Measurements from ENCODE around the gene WNT7A.

The WNT7A gene

GRCh38 chr3:13825821-13826220, 54.0 kb downstream of the WNT7A start:
- DNase-seq: no peak

GRCh38 chr3:13825311-13825579, 54.6 kb downstream of the WNT7A start:
- DNase-seq: no peak

GRCh38 chr3:13824521-13825310, 55.2 kb downstream of the WNT7A start:
- DNase-seq: no peak

- no peak for DNase-seq
Measured at GRCh38 chr3:13823692-13824091, 56.2 kb downstream of the WNT7A start.

- no peak for DNase-seq
Measured at GRCh38 chr3:13822871-13823585, 56.8 kb downstream of the WNT7A start.

- no peak for DNase-seq
Measured at GRCh38 chr3:13822042-13822441, 57.8 kb downstream of the WNT7A start.

GRCh38 chr3:13821126-13821525, 58.7 kb downstream of the WNT7A start:
- no peak for DNase-seq

- DNase-seq: no peak
Measured at GRCh38 chr3:13818919-13819318, 61.0 kb downstream of the WNT7A start.

GRCh38 chr3:13815088-13815683, 64.7 kb downstream of the WNT7A start:
- DNase-seq: no peak

- DNase-seq: no peak
Measured at GRCh38 chr3:13812034-13812471, 67.8 kb downstream of the WNT7A start.

GRCh38 chr3:13811614-13812013, 68.3 kb downstream of the WNT7A start:
- no peak for DNase-seq

GRCh38 chr3:13808550-13808949, 71.3 kb downstream of the WNT7A start:
- DNase-seq: no peak

- DNase-seq: no peak
Measured at GRCh38 chr3:13801361-13802204, 78.3 kb downstream of the WNT7A start.

GRCh38 chr3:13800064-13800463, 79.8 kb downstream of the WNT7A start:
- DNase-seq: no peak

- DNase-seq: no peak
Measured at GRCh38 chr3:13798401-13798800, 81.5 kb downstream of the WNT7A start.

GRCh38 chr3:13796701-13797460, 83.0 kb downstream of the WNT7A start:
- DNase-seq: no peak

GRCh38 chr3:13795816-13796215, 84.1 kb downstream of the WNT7A start:
- DNase-seq: no peak

- no peak for DNase-seq
Measured at GRCh38 chr3:13794322-13794721, 85.5 kb downstream of the WNT7A start.

GRCh38 chr3:13793451-13793850, 86.4 kb downstream of the WNT7A start:
- DNase-seq: no peak

- no peak for DNase-seq
Measured at GRCh38 chr3:13792512-13793371, 87.1 kb downstream of the WNT7A start.

- no peak for DNase-seq
Measured at GRCh38 chr3:13792051-13792490, 87.8 kb downstream of the WNT7A start.
